CD4-positive, alpha-beta T cell treated with Interferon gamma for 1 hour (primary cell): ENCODE results near the gene SYT2.
"Not testable (repeated sequence)": the region's sequence is repeated elsewhere in the genome, so short reads cannot be mapped to it uniquely, and the experiment has no call there.

Source experiments
- DNase-seq: peaks from one replicate; pipeline ENCODE4 v3.0.0-alpha.2; 2020

SYT2 gene

GRCh38 chr1:202567738-202568137 is 142.5 kb downstream of the SYT2 start:
- DNase-seq: no peak

GRCh38 chr1:202565890-202566602 is 144.2 kb downstream of the SYT2 start:
- DNase-seq: no peak

GRCh38 chr1:202564958-202565495 is 145.2 kb downstream of the SYT2 start:
- DNase-seq: no peak

- no peak for DNase-seq
Observed at GRCh38 chr1:202563818-202564217, 146.4 kb downstream of the SYT2 start.

GRCh38 chr1:202562444-202563060 is 147.7 kb downstream of the SYT2 start:
- no peak for DNase-seq

- no peak for DNase-seq
Observed at GRCh38 chr1:202561726-202562443, 148.4 kb downstream of the SYT2 start.

GRCh38 chr1:202561240-202561639 is 149.0 kb downstream of the SYT2 start:
- DNase-seq: no peak

GRCh38 chr1:202557662-202558061 is 152.6 kb downstream of the SYT2 start:
- not testable (repeated sequence) for DNase-seq

- DNase-seq: not testable (repeated sequence)
Observed at GRCh38 chr1:202556037-202556436, 154.2 kb downstream of the SYT2 start.

GRCh38 chr1:202554619-202555018 is 155.6 kb downstream of the SYT2 start:
- DNase-seq: not testable (repeated sequence)

- peak; percentile 2 for DNase-seq
Observed at GRCh38 chr1:202553560-202554038, 156.7 kb downstream of the SYT2 start.

- DNase-seq: not testable (repeated sequence)
Observed at GRCh38 chr1:202553078-202553477, 157.2 kb downstream of the SYT2 start.

- not testable (repeated sequence) for DNase-seq
Observed at GRCh38 chr1:202552615-202553014, 157.6 kb downstream of the SYT2 start.

GRCh38 chr1:202551683-202552082 is 158.6 kb downstream of the SYT2 start:
- DNase-seq: no peak

- not testable (repeated sequence) for DNase-seq
Observed at GRCh38 chr1:202550088-202550487, 160.2 kb downstream of the SYT2 start.

GRCh38 chr1:202547215-202547614 is 163.0 kb downstream of the SYT2 start:
- no peak for DNase-seq

GRCh38 chr1:202546796-202547195 is 163.5 kb downstream of the SYT2 start:
- DNase-seq: not testable (repeated sequence)

GRCh38 chr1:202546377-202546776 is 163.9 kb downstream of the SYT2 start:
- not testable (repeated sequence) for DNase-seq

- not testable (repeated sequence) for DNase-seq
Observed at GRCh38 chr1:202545647-202546303, 164.5 kb downstream of the SYT2 start.

- not testable (repeated sequence) for DNase-seq
Observed at GRCh38 chr1:202544766-202545449, 165.3 kb downstream of the SYT2 start.

GRCh38 chr1:202543537-202543936 is 166.7 kb downstream of the SYT2 start:
- not testable (repeated sequence) for DNase-seq

GRCh38 chr1:202542415-202542814 is 167.8 kb downstream of the SYT2 start:
- DNase-seq: not testable (repeated sequence)
